Endothelial cell (in vitro differentiated cells): Measurements from ENCODE around the gene FUT4. TPM values are rescaled to one million over a fixed set of nuclear protein-coding genes. Genes with fewer than 3 reads are reported as not detected.
"Not testable (repeated sequence)": the region's sequence is repeated elsewhere in the genome, so short reads cannot be mapped to it uniquely, and the experiment has no call there.

Source experiments
- DNase-seq: peaks from one replicate; pipeline ENCODE4 v3.0.0; 2021; ENCODE audit warnings: low spot score
- H3K27ac Mint-ChIP-seq: one replicate; pipeline ENCODE4 v1.8.0; 2021; ENCODE audit warnings: mixed read lengths, inconsistent platforms; ENCODE audit not compliant: unreplicated experiment
- H3K27me3 Mint-ChIP-seq: one replicate; pipeline ENCODE4 v1.8.0; 2021; ENCODE audit warnings: mild to moderate bottlenecking, moderate library complexity, mixed read lengths, inconsistent platforms; ENCODE audit not compliant: unreplicated experiment
- H3K36me3 Mint-ChIP-seq: one replicate; pipeline ENCODE4 v1.8.0; 2021; ENCODE audit warnings: mild to moderate bottlenecking, low read depth, mixed read lengths, inconsistent platforms; ENCODE audit not compliant: unreplicated experiment
- H3K4me1 Mint-ChIP-seq: one replicate; pipeline ENCODE4 v1.8.0; 2021; ENCODE audit warnings: mild to moderate bottlenecking, mixed read lengths, inconsistent platforms; ENCODE audit not compliant: unreplicated experiment
- H3K4me3 Mint-ChIP-seq: one replicate; pipeline ENCODE4 v1.8.0; 2021; ENCODE audit warnings: mild to moderate bottlenecking, mixed read lengths, inconsistent platforms; ENCODE audit not compliant: unreplicated experiment
- H3K9me3 Mint-ChIP-seq: one replicate; pipeline ENCODE4 v1.8.0; 2021; ENCODE audit warnings: mixed read lengths, inconsistent platforms; ENCODE audit not compliant: unreplicated experiment
- CTCF ChIP-seq: fragments of 200-600 bp; sonication (generic); IDR thresholded peaks from one replicate; pipeline ENCODE4 v1.5.0; 2021; ENCODE audit warnings: antibody characterized with exemption; ENCODE audit not compliant: unreplicated experiment
- total RNA-seq: library from RNA; stranded (reverse); fragmentation: NEBNext Ultra II Directional; extraction: Animal tissue kit (Norgen Biotek cat#: 25700); gene quantifications from one replicate; pipeline ENCODE4 v1.2.1, GENCODE V29; 2021; ENCODE audit not compliant: unreplicated experiment

Gene FUT4
- total RNA-seq, 1 donor from 2014 or later = 6.3 TPM

GRCh38 chr11:94567181-94567670, 23.5 kb downstream of the FUT4 start, which contains the start of gene PIWIL4:
Gene PIWIL4 (plus strand): TSS chr11:94567368. CDS start chr11:94567519, 151 bp downstream.
- no peak for DNase-seq
- no peak for TF ChIP-seq CTCF
- Mint-ChIP-seq H3K27me3 (no peaks in the 10 kb centered on the region), H3K9me3 (no peaks in the 10 kb centered on the region), H3K36me3 (no peaks in the 10 kb centered on the region), H3K4me1 (peaks cover 6% of the 10 kb centered on the region), H3K27ac (no peak within 1 kb of the TSS), H3K4me3 (no peak within 1 kb of the TSS)

- Mint-ChIP-seq H3K4me3 (no peak overlapping the region), H3K36me3 (no peaks in the 10 kb centered on the region), H3K4me1 (no peaks in the 10 kb centered on the region), H3K9me3 (no peaks in the 10 kb centered on the region), H3K27me3 (no peaks in the 10 kb centered on the region), H3K27ac (no peak overlapping the region)
- no peak for TF ChIP-seq CTCF
- DNase-seq = no peak
Measured at GRCh38 chr11:94568200-94568599, 24.5 kb downstream of the FUT4 start.

- no peaks in the 10 kb centered on the region for H3K27me3 Mint-ChIP-seq
- H3K4me1 Mint-ChIP-seq = no peaks in the 10 kb centered on the region
- no peak overlapping the region for H3K4me3 Mint-ChIP-seq
- no peaks in the 10 kb centered on the region for H3K36me3 Mint-ChIP-seq
- H3K27ac Mint-ChIP-seq = no peak overlapping the region
- H3K9me3 Mint-ChIP-seq = no peaks in the 10 kb centered on the region
- no peak for DNase-seq
- no peak for TF ChIP-seq CTCF
Measured at GRCh38 chr11:94568717-94569116, 25.0 kb downstream of the FUT4 start.

- not testable (repeated sequence) for H3K4me1 Mint-ChIP-seq, H3K9me3 Mint-ChIP-seq, DNase-seq, H3K4me3 Mint-ChIP-seq, H3K36me3 Mint-ChIP-seq, H3K27me3 Mint-ChIP-seq, H3K27ac Mint-ChIP-seq
Measured at GRCh38 chr11:94572975-94573374, 29.3 kb downstream of the FUT4 start.

GRCh38 chr11:94574193-94574961, 30.7 kb downstream of the FUT4 start:
- no peaks in the 10 kb centered on the region for H3K36me3 Mint-ChIP-seq
- H3K4me1 Mint-ChIP-seq = peaks cover 8% of the 10 kb centered on the region
- H3K27ac Mint-ChIP-seq = no peak overlapping the region
- no peaks in the 10 kb centered on the region for H3K27me3 Mint-ChIP-seq
- no peak for DNase-seq
- no peak for TF ChIP-seq CTCF
- H3K9me3 Mint-ChIP-seq = no peaks in the 10 kb centered on the region
- H3K4me3 Mint-ChIP-seq = no peak overlapping the region
